Activated CD8-positive, alpha-beta memory T cell treated with anti-CD3 and anti-CD28 coated beads, Interleukin-2, amount 10 ng/mL, durations not matched to agents 7 days and 5 days (primary cell): ENCODE data around the gene PKD2L1. TPM values are rescaled to one million over a fixed set of nuclear protein-coding genes. Genes with fewer than 3 reads are reported as not detected.

ENCODE experiments used
- total RNA-seq, 2 experiments: library from RNA; stranded (reverse); gene quantifications; one replicate each; pipeline ENCODE4 v1.2.3, GENCODE V29; 2021

PKD2L1 gene
- total RNA-seq, 2 experiments from 2014 or later = not detected

Other genes with a start within 250 kb of the PKD2L1 start
- gene CPN1, start 248.4 kb downstream of the PKD2L1 start, total RNA-seq = not detected
- 10 to 100 TPM; 17.2 to 17.5 TPM for gene ERLIN1, start 144.2 kb downstream of the PKD2L1 start, total RNA-seq
- gene CHUK, start 100.6 kb downstream of the PKD2L1 start, total RNA-seq = 10 to 100 TPM; 27.4 to 31.6 TPM
- gene CWF19L1, start 62.6 kb downstream of the PKD2L1 start, total RNA-seq = 10 to 100 TPM; 44.6 to 47.6 TPM
- 10 to 100 TPM; 43.1 to 58.6 TPM for gene BLOC1S2, start 43.5 kb downstream of the PKD2L1 start, total RNA-seq
- 100 to 1,000 TPM; 121 to 134 TPM for gene SCD, start 17.0 kb upstream of the PKD2L1 start, total RNA-seq
- gene WNT8B, start 132.8 kb upstream of the PKD2L1 start, total RNA-seq = under 1 TPM in 1 of 2 experiments, not detected in 1; 0.41 TPM
- 100 to 1,000 TPM in 1 of 2 experiments, 10 to 100 TPM in 1; 42.9 to 120 TPM for gene SEC31B, start 189.6 kb upstream of the PKD2L1 start, total RNA-seq
- gene NDUFB8, start 199.6 kb upstream of the PKD2L1 start, total RNA-seq = 100 to 1,000 TPM; 268 to 300 TPM
- 10 to 100 TPM; 49.2 to 53.6 TPM for gene HIF1AN, start 205.7 kb upstream of the PKD2L1 start, total RNA-seq